CD4-positive, alpha-beta T cell treated with Interleukin-6 at 100 ng/mL for 8 hours (primary cell): ENCODE data around the gene TPPP3.

Experiments
- DNase-seq: peaks from one replicate; pipeline ENCODE4 v3.0.0-alpha.2; 2020; ENCODE audit warnings: mixed read lengths, low spot score

Gene TPPP3

GRCh38 chr16:67393111-67393787, at the start of gene TPPP3:
TSS of gene TPPP3 (minus strand) at chr16:67393498. CDS start at chr16:67391111, 2,387 bp downstream.
- DNase-seq, result no peak

GRCh38 chr16:67442581-67443255, 49.4 kb upstream of the TPPP3 start:
- DNase-seq, result no peak

- no peak for DNase-seq
Measured at GRCh38 chr16:67441907-67442306, 48.6 kb upstream of the TPPP3 start.

- no peak for DNase-seq
Measured at GRCh38 chr16:67441271-67441753, 48.0 kb upstream of the TPPP3 start.

- DNase-seq, result no peak
Measured at GRCh38 chr16:67438824-67439393, 45.6 kb upstream of the TPPP3 start.

GRCh38 chr16:67438098-67438791, 44.9 kb upstream of the TPPP3 start:
- DNase-seq, result no peak

- DNase-seq, result no peak
Measured at GRCh38 chr16:67437513-67437912, 44.2 kb upstream of the TPPP3 start.

GRCh38 chr16:67436640-67437193, 43.4 kb upstream of the TPPP3 start:
- DNase-seq, result no peak

- no peak for DNase-seq
Measured at GRCh38 chr16:67435758-67436164, 42.5 kb upstream of the TPPP3 start.

- DNase-seq, result no peak
Measured at GRCh38 chr16:67433131-67433719, 39.9 kb upstream of the TPPP3 start.

GRCh38 chr16:67432506-67432890, 39.2 kb upstream of the TPPP3 start:
- no peak for DNase-seq

- DNase-seq, result no peak
Measured at GRCh38 chr16:67431775-67432505, 38.6 kb upstream of the TPPP3 start.

GRCh38 chr16:67430977-67431774, 37.9 kb upstream of the TPPP3 start, which contains the start of gene HSD11B2:
TSS of gene HSD11B2 (plus strand) at chr16:67431121. CDS start at chr16:67431249, 128 bp downstream.
- no peak for DNase-seq

GRCh38 chr16:67430504-67430976, 37.2 kb upstream of the TPPP3 start:
- no peak for DNase-seq

- DNase-seq, result no peak
Measured at GRCh38 chr16:67429799-67430503, 36.7 kb upstream of the TPPP3 start.

- no peak for DNase-seq
Measured at GRCh38 chr16:67429053-67429798, 35.9 kb upstream of the TPPP3 start.

- peak; percentile 23 for DNase-seq
Measured at GRCh38 chr16:67428146-67428731, 34.9 kb upstream of the TPPP3 start.

- no peak for DNase-seq
Measured at GRCh38 chr16:67426950-67427349, 33.7 kb upstream of the TPPP3 start.
